Activated T-cell treated with anti-CD3 and anti-CD28 coated beads, Interleukin-2, amount 50 U/mL, for 72 hours (primary cell): ENCODE measurements around the gene CYTH1. TPM values are rescaled to one million over a fixed set of nuclear protein-coding genes. Genes with fewer than 3 reads are reported as not detected.

ENCODE experiments used
- ATAC-seq, 2 donors: fragments of 150-1000 bp; cut with Tn5 transposase; replicated peaks in 1 of 2; 2 replicates each; pipeline ENCODE4 v1.10.0; 2021; ENCODE audit warnings: moderate library complexity in 2 of 2, mild to moderate bottlenecking in 1 of 2
- DNase-seq, 2 donors: peaks; one replicate each; pipeline ENCODE4 v3.0.0; 2021 to 2022; ENCODE audit warnings: mixed read lengths in 1 of 2
- H3K27ac Mint-ChIP-seq: one replicate; pipeline ENCODE4 v1.8.0; 2022; ENCODE audit warnings: mild to moderate bottlenecking, moderate library complexity, mixed read lengths
- H3K27me3 Mint-ChIP-seq: one replicate; pipeline ENCODE4 v1.8.0; 2022; ENCODE audit warnings: low read depth, mixed read lengths
- H3K36me3 Mint-ChIP-seq, 2 donors: one replicate each; pipeline ENCODE4 v1.8.0; 2022; ENCODE audit warnings: mixed read lengths in 2 of 2, mild to moderate bottlenecking in 1 of 2; ENCODE audit not compliant: insufficient read depth in 2 of 2
- H3K4me1 Mint-ChIP-seq: one replicate; pipeline ENCODE4 v1.8.0; 2022; ENCODE audit warnings: low read depth, mixed read lengths
- H3K4me3 Mint-ChIP-seq, 2 donors: one replicate each; pipeline ENCODE4 v1.8.0; 2022; ENCODE audit warnings: mild to moderate bottlenecking in 2 of 2, mixed read lengths in 2 of 2, moderate library complexity in 2 of 2
- H3K9me3 Mint-ChIP-seq, 2 donors: one replicate each; pipeline ENCODE4 v1.8.0; 2022; ENCODE audit warnings: mixed read lengths in 2 of 2
- total RNA-seq, 2 donors: library from RNA; stranded (reverse); gene quantifications; one replicate each; pipeline ENCODE4 v1.2.3, GENCODE V29; 2022

The CYTH1 gene
- total RNA-seq, 2 donors from 2014 or later, result 163 to 204 TPM

DNA sequence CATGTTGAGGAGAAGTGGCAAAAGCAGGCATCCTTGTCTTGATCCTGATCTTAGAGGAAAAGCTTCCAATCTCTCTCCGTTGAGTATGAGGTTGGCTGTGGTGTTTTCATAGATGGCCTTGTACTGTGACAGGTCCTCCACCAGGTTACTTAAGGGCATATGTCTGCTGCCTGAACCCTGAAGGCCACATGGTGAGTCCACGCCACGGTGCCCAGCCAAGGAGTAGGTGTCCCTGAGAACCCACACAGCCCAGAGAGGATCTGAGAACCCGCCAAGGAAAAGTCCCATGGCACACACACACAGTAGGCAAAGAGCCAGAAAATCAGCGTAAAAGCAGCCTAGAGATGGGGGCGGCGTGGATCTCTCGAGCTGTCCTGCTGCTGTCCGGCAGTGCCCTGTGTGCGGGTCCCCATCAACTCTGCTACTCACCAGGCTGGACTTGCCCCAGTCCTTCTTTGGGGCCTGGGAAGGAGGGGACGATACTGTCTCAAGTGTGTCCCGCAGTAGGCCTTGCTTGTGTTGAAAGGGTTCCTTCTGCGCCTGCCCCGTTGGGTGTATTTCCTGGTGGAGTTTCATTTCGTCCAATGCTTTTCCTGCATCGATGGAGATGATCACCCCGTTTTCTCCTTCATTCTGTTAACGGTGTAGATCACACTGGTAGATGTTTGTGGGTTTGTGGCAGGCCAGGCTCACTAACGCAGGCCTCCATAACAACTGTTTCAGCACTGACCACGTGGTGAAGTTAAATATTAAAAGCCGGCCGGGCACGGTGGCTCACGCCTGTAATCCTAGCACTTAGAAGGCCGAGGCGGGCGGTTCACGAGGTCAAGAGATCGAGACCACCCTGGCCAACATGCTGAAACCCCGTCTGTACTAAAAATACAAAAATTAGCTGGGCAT, 114.1 kb downstream of the CYTH1 start:
- Mint-ChIP-seq H3K36me3 (peaks cover 0 to 5% of the 10 kb centered on the region in 2 donors), H3K4me3 (no peak overlapping the region)

DNA sequence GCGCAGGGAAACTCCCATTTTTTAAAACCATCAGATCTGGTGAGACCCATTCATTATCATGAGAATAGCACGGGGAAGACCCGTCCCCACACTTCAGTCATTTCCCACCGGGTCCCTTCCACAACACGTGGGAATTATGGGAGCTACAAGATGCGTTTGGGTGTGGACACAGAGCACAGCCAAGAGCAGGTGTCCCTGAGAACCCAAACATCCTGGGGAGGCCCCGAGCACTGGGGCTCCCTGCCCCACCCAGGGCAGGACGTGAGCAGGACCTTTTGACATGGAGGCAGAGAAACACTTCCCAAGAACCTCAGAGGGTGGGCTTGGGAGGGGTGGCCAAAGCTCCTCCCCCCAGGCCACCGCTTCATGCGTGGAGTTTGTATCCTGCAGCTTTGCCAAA, 115.0 kb downstream of the CYTH1 start:
- peak overlapping the region; percentile 66 to 73 for H3K4me3 Mint-ChIP-seq
- H3K27ac Mint-ChIP-seq, result peak overlapping the region; percentile 76
- DNase-seq (no peak), ATAC-seq (no peak)
- H3K4me1 Mint-ChIP-seq, result peaks cover 28% of the 10 kb centered on the region
- H3K9me3 Mint-ChIP-seq, result no peaks in the 10 kb centered on the region
- peaks cover 0 to 5% of the 10 kb centered on the region in 2 donors for H3K36me3 Mint-ChIP-seq
- no peaks in the 10 kb centered on the region for H3K27me3 Mint-ChIP-seq

More for the DNA sequence above, 114.1 kb downstream of the CYTH1 start:
- no peaks in the 10 kb centered on the region for H3K27me3 Mint-ChIP-seq
- peaks cover 28% of the 10 kb centered on the region for H3K4me1 Mint-ChIP-seq
- no peaks in the 10 kb centered on the region for H3K9me3 Mint-ChIP-seq
- ATAC-seq (no peak), DNase-seq (no peak)
- peak overlapping the region; percentile 8 for H3K27ac Mint-ChIP-seq

DNA sequence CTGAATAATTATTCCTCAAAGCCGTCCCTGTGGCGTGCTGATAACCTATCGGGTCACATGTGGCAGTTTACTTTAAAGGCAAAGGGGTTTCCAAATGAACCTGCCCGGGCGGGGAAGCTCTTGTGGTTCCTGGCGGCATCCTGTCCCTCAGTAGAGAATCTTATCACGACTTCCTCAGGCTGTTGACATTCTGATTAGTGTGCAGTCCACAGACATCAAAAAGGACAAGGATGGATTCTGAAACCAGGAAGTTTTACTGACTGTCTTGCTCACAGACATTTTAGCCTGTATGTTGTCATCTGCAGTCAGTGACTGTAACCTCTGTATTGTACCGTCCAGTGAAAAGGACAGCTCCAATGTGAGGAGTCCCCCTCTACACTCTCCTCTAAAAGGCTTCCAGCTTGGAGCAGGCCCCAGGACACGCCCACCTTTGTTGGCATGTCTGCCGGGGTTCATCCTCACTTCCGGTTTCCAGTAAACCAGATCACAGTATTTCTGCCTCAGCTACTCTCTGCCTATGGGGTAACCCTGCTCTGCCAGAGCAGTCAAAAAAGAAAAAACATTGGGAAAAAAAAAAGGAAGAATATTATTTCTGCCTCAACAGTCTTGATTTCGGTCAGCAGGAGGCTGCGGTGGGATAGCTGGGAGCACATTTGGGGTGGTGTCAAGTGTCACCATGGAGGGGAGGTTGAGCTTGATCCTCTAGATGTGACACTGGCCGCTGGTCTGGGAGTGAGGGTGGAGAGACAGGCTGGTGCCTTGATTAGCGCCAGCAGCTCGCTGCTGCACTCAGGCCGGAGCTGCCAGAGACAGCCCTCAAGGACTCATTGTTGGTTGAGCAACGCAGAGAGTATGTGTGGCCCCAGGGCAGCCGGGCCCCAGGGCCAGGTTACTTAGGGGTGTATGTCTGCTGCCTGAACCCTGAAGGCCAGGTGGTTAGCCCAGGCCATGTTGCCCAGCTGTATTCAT, 115.8 kb downstream of the CYTH1 start:
- H3K27ac Mint-ChIP-seq, result peak overlapping the region; percentile 76
- H3K9me3 Mint-ChIP-seq, result no peaks in the 10 kb centered on the region
- no peaks in the 10 kb centered on the region for H3K27me3 Mint-ChIP-seq
- DNase-seq (peak; percentile 60 to 61), ATAC-seq (peak; percentile 63 to 68)
- peaks cover 28% of the 10 kb centered on the region for H3K4me1 Mint-ChIP-seq
- peak overlapping the region; percentile 66 to 73 for H3K4me3 Mint-ChIP-seq
- H3K36me3 Mint-ChIP-seq, result peaks cover 0 to 5% of the 10 kb centered on the region in 2 donors

DNA sequence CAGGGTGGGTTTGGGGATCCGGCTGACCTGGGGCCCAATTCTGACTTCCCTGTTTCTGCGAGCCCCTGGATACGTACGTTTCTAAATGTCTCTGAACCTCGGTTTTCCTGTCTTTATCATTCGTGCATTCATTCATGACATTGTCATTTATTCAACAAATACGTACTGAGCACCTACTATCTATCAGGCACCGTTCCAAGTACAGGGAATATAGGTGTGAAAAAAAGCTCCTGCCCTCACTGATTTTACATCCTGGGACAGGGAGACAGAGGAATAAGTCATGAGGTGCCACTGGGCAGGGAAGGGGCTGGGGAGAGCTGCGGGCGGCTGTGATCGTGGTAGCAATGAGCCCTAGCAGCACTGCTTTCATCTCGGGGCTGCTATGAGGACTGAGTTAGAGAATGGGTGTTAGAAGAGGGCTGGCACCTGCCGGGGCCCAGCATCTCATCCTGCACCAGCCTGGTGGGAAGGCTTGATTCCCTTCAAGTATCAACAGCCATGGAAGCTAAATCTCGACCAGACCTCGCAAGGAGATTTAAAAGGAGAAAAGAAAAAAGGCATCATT, 116.6 kb downstream of the CYTH1 start:
- ATAC-seq, result peak; percentile 42 to 45
- Mint-ChIP-seq H3K4me3 (peak overlapping the region; percentile 66 to 73), H3K27me3 (no peaks in the 10 kb centered on the region), H3K36me3 (peaks cover 0 to 5% of the 10 kb centered on the region in 2 donors), H3K4me1 (peaks cover 28% of the 10 kb centered on the region), H3K27ac (peak overlapping the region; percentile 76), H3K9me3 (no peaks in the 10 kb centered on the region)
- no peak for DNase-seq

DNA sequence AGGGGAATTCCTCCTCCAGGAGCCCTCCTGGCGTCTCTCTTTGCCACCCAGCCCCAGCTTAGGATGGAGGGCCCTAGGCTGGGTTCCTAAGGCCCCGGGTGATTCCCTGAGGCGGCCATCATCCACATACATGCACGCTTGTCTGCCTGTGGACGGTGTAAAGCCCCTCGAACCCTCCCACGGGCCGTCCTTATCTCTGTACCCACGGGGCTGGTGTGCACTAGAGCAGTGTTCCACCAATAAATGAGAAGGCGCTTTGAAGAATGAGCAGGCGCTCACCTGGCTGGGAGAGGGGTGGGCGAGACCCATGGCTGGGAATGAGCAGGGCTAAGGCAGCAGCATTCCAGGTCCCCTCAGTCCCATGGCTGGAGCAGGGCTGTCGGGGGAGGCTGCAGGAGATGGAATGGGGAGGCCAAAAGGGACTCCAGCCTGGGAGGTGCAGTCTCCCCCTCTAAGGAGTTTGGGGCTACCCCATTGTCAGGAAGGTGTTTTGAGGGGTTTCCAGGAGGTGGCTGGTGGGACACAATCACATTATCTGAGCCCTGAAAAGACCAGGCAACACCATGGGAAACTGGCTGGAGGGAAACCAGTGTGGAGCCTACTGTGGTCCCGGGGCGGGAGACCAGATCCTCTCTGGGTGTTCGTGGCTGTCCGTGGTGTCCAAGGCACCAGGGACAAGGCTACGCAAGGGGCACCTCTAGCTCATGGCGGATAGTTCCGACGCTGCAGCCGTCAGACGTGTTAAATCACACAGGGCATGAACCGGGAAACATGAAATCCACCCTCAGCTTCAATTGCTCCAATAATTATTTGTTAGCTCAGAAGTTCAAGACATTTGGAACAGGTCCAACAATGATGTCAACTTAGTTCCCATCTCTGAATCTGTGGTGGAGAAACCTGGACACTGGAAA, 117.3 kb downstream of the CYTH1 start:
- Mint-ChIP-seq H3K27me3 (no peaks in the 10 kb centered on the region), H3K4me3 (no peak overlapping the region), H3K9me3 (no peaks in the 10 kb centered on the region), H3K4me1 (peaks cover 28% of the 10 kb centered on the region), H3K36me3 (peaks cover 0 to 5% of the 10 kb centered on the region in 2 donors), H3K27ac (no peak overlapping the region)
- no peak for DNase-seq
- peak in 1 of 2 donors; percentile 1 for ATAC-seq

DNA sequence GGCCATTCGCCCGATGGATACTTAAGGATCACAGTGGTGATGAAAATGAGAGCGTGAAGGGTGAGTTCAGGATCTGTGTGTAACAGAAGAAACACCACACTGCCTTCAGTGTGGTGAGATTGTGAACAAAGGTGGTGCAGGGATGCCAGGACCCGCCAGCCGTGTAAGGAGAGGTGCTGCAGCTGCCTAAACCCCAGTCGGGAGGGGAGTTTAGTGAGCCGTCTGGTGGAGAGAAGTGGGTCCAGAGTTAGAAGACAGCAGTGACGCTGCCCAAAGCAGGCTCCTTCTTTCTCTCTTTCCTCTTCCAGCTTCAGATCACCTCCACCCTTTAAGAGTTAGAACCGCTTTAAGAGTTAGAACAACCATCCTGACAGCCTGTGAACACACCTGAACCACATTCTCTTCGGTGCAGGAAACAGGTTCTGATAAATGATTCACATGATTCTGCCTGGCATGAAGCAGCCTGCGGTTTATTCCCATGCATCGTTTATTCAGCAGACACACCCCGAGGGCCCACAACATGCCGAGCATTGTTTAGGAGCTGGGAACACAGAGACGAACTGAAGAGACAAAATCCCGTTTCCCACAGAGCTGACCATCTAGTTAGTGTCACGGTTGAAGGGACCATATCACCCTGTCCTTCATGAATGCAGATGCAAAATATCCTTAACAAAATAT, 120.8 kb downstream of the CYTH1 start:
- Mint-ChIP-seq H3K27ac (no peak overlapping the region), H3K27me3 (no peaks in the 10 kb centered on the region)

DNA sequence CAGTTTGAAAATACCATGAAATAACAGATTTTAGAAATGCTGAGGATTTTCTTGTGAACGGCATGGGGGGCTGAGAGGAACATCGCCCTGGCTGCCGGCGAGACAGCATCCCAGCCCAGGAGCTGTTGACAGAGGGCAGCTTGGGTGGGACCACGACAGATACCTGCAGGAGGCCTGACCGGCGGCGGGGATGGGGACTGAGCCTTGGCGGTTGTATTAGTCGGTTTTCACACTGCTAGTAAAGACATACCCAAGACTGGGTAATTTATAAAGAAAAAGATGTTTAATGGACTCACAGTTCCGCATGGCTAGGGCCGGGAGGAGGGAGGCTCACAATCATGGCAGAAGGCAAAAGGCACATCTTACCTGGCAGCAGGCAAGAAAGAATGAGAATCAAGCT, 122.5 kb downstream of the CYTH1 start:
- ATAC-seq, result no peak
- Mint-ChIP-seq H3K27me3 (no peaks in the 10 kb centered on the region), H3K4me1 (no peaks in the 10 kb centered on the region)

More for the DNA sequence above, 120.8 kb downstream of the CYTH1 start:
- no peak for ATAC-seq
- no peaks in the 10 kb centered on the region for H3K9me3 Mint-ChIP-seq
- no peak overlapping the region for H3K4me3 Mint-ChIP-seq
- peaks cover 12% of the 10 kb centered on the region for H3K4me1 Mint-ChIP-seq
- DNase-seq, result no peak
- peaks cover 0 to 1% of the 10 kb centered on the region in 2 donors for H3K36me3 Mint-ChIP-seq

DNA sequence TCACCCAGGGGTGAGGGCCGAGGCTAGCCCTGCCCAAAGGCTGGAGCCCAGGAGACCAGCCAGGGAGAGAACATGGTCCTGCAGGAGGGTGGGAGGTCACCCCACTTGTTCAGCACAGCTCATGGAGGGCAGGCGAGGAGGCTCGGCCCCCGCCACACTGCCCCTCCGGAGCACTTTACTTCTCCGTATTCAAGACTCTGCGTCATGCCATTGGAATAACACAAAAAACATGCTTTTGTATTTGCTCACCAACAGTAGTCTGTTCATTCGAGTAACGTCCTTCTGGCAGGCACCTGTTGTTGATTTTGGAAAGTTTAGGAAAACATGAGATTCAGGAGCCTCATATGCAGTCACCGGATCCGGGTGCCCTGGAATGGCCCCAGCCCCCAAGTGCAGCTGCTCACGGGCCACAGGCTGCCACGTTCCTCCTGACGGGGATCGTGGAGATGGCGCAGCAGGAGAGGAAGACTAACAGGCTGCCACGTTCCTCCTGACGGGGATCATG, 123.7 kb downstream of the CYTH1 start:
- Mint-ChIP-seq H3K36me3 (no peaks in the 10 kb centered on the region), H3K4me3 (no peak overlapping the region), H3K4me1 (no peaks in the 10 kb centered on the region), H3K27ac (no peak overlapping the region), H3K27me3 (no peaks in the 10 kb centered on the region), H3K9me3 (no peaks in the 10 kb centered on the region)
- peak in 1 of 2 donors; percentile 12 for ATAC-seq
- DNase-seq, result no peak

More for the DNA sequence above, 122.5 kb downstream of the CYTH1 start:
- H3K9me3 Mint-ChIP-seq, result no peaks in the 10 kb centered on the region
- H3K36me3 Mint-ChIP-seq, result no peaks in the 10 kb centered on the region
- no peak for DNase-seq
- H3K4me3 Mint-ChIP-seq, result no peak overlapping the region
- no peak overlapping the region for H3K27ac Mint-ChIP-seq

DNA sequence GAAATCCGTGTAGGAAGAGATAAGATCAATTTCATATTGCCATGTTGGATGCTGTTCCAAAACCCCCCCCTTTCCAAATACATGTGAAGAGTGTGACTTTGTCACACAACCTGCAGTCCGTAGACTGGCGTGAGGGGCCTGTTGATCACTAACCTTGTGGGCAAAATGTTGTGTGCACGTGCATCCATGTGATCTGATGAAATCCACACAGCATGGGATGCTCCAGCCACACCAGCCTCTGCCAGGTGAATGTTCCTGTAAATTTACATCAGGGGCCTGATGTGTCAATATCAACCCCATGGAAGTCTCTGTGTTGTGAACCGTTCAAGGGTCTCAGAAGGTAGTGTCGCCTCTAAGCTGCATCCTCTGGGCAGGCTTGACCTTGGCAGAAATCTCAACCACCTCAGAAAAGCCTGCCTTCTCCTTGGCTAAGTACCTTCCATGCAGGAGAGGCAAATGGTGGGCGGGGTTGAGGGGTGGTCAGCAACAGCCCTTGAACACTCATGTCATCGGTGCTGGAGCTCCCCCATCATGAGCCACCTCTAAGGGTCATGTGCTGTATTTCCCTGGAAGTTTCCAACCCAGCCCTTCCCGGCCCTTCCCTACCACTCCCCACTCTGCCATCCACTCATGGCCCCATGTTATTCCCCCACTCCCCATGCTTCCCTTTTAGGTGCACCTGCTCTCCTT, 126.7 kb downstream of the CYTH1 start:
- no peaks in the 10 kb centered on the region for H3K36me3 Mint-ChIP-seq
- DNase-seq, result no peak
- no peaks in the 10 kb centered on the region for H3K4me1 Mint-ChIP-seq
- H3K27ac Mint-ChIP-seq, result no peak overlapping the region
- no peak for ATAC-seq
- H3K9me3 Mint-ChIP-seq, result no peaks in the 10 kb centered on the region
- no peak overlapping the region for H3K4me3 Mint-ChIP-seq
- H3K27me3 Mint-ChIP-seq, result no peaks in the 10 kb centered on the region

DNA sequence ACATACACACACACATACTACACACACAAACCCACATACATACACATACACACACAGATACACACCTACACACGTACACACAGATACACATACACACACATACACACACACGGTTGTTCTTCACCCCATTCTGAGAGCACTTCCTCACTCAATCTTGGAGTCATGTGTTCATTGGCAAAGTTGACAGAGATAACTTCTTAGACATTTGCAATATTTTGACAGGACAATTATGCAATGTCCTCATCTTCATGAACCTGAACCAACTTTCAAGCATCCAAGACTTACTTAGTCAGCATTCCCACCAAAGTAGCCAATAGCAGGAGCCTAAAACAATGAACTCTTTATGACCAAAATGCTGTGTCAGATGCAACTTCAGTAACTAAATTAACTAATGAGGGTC, 127.7 kb downstream of the CYTH1 start:
- DNase-seq, result no peak
- no peak overlapping the region for H3K4me3 Mint-ChIP-seq
- no peaks in the 10 kb centered on the region for H3K4me1 Mint-ChIP-seq
- peaks cover 0 to 1% of the 10 kb centered on the region in 2 donors for H3K36me3 Mint-ChIP-seq
- no peaks in the 10 kb centered on the region for H3K9me3 Mint-ChIP-seq
- H3K27me3 Mint-ChIP-seq, result no peaks in the 10 kb centered on the region
- ATAC-seq, result no peak
- H3K27ac Mint-ChIP-seq, result no peak overlapping the region

DNA sequence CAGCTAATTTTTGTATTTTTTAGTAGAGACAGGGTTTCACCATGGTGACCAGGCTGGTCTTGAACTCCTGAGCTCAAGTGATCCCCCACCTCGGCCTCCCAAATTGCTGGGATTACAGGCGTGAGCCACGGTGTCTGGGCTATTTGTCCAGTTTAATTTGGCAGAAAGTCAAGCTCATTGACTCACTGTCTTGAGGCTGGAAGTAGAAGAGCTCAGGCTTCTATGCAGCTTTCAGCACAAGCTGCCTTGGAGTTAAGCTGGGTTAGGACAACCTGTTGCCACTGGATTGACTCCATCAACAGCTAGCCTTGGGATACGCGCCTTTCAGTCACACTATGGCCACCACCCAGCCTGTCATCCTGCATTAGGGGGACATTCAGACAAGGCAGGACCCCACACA, 128.7 kb downstream of the CYTH1 start:
- H3K27ac Mint-ChIP-seq, result no peak overlapping the region
- ATAC-seq, result no peak
- no peaks in the 10 kb centered on the region for H3K27me3 Mint-ChIP-seq
- peaks cover 0 to 4% of the 10 kb centered on the region in 2 donors for H3K9me3 Mint-ChIP-seq
- no peaks in the 10 kb centered on the region for H3K4me1 Mint-ChIP-seq
- no peak overlapping the region for H3K4me3 Mint-ChIP-seq
- no peak for DNase-seq
- H3K36me3 Mint-ChIP-seq, result peaks cover 0 to 5% of the 10 kb centered on the region in 2 donors
